GM21367 (cell line): Measurements from ENCODE around the gene KATNAL2.
"Not testable (repeated sequence)": the region's sequence is repeated elsewhere in the genome, so short reads cannot be mapped to it uniquely, and the experiment has no call there.

Source experiments
- ATAC-seq: cut with Tn5 transposase; IDR thresholded peaks from one replicate; pipeline ENCODE4 v1.9.1; 2021; ENCODE audit not compliant: unreplicated experiment

Gene KATNAL2

GRCh38 chr18:46939337-46939963 is 22.0 kb downstream of the KATNAL2 start:
- ATAC-seq = no peak

- ATAC-seq = no peak
These were observed 22.7 kb downstream of the KATNAL2 start for GRCh38 chr18:46939998-46940571.

GRCh38 chr18:46942646-46943045 is 25.2 kb downstream of the KATNAL2 start:
- no peak for ATAC-seq

- peak; percentile 97 for ATAC-seq
These were observed 29.4 kb downstream of the KATNAL2 start for GRCh38 chr18:46946656-46947282.

- ATAC-seq = no peak
These were observed 32.8 kb downstream of the KATNAL2 start for GRCh38 chr18:46950064-46950656.

GRCh38 chr18:46953195-46953594 is 35.8 kb downstream of the KATNAL2 start:
- no peak for ATAC-seq

GRCh38 chr18:46958209-46958608 is 40.8 kb downstream of the KATNAL2 start:
- no peak for ATAC-seq

- not testable (repeated sequence) for ATAC-seq
These were observed 46.5 kb downstream of the KATNAL2 start for GRCh38 chr18:46963656-46964578.

GRCh38 chr18:46964579-46965293 is 47.3 kb downstream of the KATNAL2 start:
- ATAC-seq = not testable (repeated sequence)

GRCh38 chr18:46966266-46966665 is 48.9 kb downstream of the KATNAL2 start:
- ATAC-seq = not testable (repeated sequence)

- not testable (repeated sequence) for ATAC-seq
These were observed 52.1 kb downstream of the KATNAL2 start for GRCh38 chr18:46969551-46969950.

GRCh38 chr18:47019870-47020269 is 102.5 kb downstream of the KATNAL2 start:
- ATAC-seq = not testable (repeated sequence)

GRCh38 chr18:47020757-47021156 is 103.4 kb downstream of the KATNAL2 start:
- not testable (repeated sequence) for ATAC-seq

- not testable (repeated sequence) for ATAC-seq
These were observed 105.4 kb downstream of the KATNAL2 start for GRCh38 chr18:47022821-47023220.

GRCh38 chr18:47023769-47024465 is 106.5 kb downstream of the KATNAL2 start:
- ATAC-seq = not testable (repeated sequence)

- not testable (repeated sequence) for ATAC-seq
These were observed 108.3 kb downstream of the KATNAL2 start for GRCh38 chr18:47025557-47026174.

- not testable (repeated sequence) for ATAC-seq
These were observed 111.3 kb downstream of the KATNAL2 start for GRCh38 chr18:47028738-47029137.

GRCh38 chr18:47029684-47030353 is 112.4 kb downstream of the KATNAL2 start:
- not testable (repeated sequence) for ATAC-seq

- ATAC-seq = not testable (repeated sequence)
These were observed 113.5 kb downstream of the KATNAL2 start for GRCh38 chr18:47030887-47031286.
